B cell (primary cell): ENCODE measurements around the gene SCGB2A2.

Experiments used
- EZH2 ChIP-seq: IDR thresholded peaks from 2 replicates; pipeline ENCODE4 v1.6.1; 2012; ENCODE audit warnings: borderline replicate concordance, low read depth, mild to moderate bottlenecking, moderate library complexity, low read length; ENCODE audit not compliant: insufficient read depth, poor library complexity, severe bottlenecking
- TF ChIP-seq, protein P1 (sequence below): fragments of 200-600 bp; IDR thresholded peaks from one replicate; pipeline ENCODE4 v1.8.0; 2022; ENCODE audit warnings: antibody characterized with exemption, mild to moderate bottlenecking

DNA sequence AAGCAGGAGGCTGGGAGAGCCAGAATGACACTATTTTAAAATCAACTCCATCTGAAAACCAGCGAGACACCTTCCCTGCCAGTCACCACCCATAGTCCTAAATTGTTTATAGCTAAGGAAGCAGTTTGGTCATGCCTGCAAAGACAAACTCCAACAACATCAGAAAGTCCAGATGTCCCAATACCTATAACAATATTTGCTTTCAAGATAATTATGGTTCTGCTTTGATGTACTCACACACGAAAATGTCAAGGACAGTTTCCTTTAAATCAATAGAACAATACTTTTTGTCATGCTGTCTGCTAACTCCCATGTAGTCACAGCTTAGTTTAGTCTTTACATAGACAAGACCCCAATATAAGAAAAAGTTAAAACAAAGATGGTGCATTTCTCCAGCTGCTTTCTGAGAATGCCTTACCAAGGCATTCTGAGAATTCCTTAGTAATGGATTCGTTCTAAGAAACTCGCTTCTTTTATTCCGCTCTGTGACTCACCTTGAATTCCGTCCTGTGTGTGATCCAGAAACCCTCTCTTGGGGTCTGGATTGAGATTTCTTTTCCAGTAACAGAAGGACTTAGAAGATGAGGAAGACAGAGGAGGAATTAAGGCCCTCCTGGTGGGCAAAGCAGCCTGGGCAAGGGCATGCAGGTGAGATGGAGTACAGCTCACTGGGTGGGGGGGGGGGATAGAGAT is 9.6 kb upstream of the SCGB2A2 start:
- TF ChIP-seq, protein P1, sequence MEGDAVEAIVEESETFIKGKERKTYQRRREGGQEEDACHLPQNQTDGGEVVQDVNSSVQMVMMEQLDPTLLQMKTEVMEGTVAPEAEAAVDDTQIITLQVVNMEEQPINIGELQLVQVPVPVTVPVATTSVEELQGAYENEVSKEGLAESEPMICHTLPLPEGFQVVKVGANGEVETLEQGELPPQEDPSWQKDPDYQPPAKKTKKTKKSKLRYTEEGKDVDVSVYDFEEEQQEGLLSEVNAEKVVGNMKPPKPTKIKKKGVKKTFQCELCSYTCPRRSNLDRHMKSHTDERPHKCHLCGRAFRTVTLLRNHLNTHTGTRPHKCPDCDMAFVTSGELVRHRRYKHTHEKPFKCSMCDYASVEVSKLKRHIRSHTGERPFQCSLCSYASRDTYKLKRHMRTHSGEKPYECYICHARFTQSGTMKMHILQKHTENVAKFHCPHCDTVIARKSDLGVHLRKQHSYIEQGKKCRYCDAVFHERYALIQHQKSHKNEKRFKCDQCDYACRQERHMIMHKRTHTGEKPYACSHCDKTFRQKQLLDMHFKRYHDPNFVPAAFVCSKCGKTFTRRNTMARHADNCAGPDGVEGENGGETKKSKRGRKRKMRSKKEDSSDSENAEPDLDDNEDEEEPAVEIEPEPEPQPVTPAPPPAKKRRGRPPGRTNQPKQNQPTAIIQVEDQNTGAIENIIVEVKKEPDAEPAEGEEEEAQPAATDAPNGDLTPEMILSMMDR, result no peak
- no peak for TF ChIP-seq EZH2
